ENCODE measurements around the gene STK38.

GRCh38 chr6:36542041-36542440 is 5.2 kb downstream of the STK38 start:
- TF ChIP-seq BCL11A (IDR thresholded peaks at IDR 0.05; ENCODE audit: low read depth in 2 of 2, low read length in 2 of 2) (no peak), CTCF (IDR thresholded peaks at IDR 0.05; ENCODE audit: control extremely low read depth in 1 of 3, insufficient read depth in 1 of 3, low read depth in 1 of 3, low read length in 3 of 3) (no peak), EZH2 (IDR thresholded peaks at IDR 0.05; ENCODE audit: low read depth, low read length, severe bottlenecking) (no peak), SIN3A (conservative IDR thresholded peaks at IDR 0.05 in 1 of 2, IDR thresholded peaks at IDR 0.05 in 1 of 2; ENCODE audit: low read depth in 1 of 2, low read length in 2 of 2) (no peak), POLR2A (IDR thresholded peaks at IDR 0.05; ENCODE audit: control extremely low read depth in 1 of 2, low read depth in 2 of 2, low read length in 2 of 2) (no peak)

Measured in H1 (cell line).